Raji (cell line): ENCODE measurements around the gene CABLES2.

Experiments
- POLR2A ChIP-seq: IDR thresholded peaks from 2 replicates; pipeline ENCODE4 v1.6.1; 2011; ENCODE audit warnings: low read depth, low read length, control low read depth; ENCODE audit not compliant: insufficient read depth

The CABLES2 gene

GRCh38 chr20:62404761-62405107 is 2.4 kb downstream of the CABLES2 start:
- no peak for TF ChIP-seq POLR2A

- TF ChIP-seq POLR2A: no peak
Measured at GRCh38 chr20:62404112-62404665, 2.9 kb downstream of the CABLES2 start.

- TF ChIP-seq POLR2A: no peak
Measured at GRCh38 chr20:62403331-62403730, 3.8 kb downstream of the CABLES2 start.

- no peak for TF ChIP-seq POLR2A
Measured at GRCh38 chr20:62402456-62403150, 4.5 kb downstream of the CABLES2 start.

- TF ChIP-seq POLR2A: no peak
Measured at GRCh38 chr20:62401331-62401779, 5.7 kb downstream of the CABLES2 start.

GRCh38 chr20:62400541-62400940 is 6.5 kb downstream of the CABLES2 start:
- TF ChIP-seq POLR2A: no peak

- no peak for TF ChIP-seq POLR2A
Measured at GRCh38 chr20:62400021-62400420, 7.1 kb downstream of the CABLES2 start.

GRCh38 chr20:62398120-62398821 is 8.8 kb downstream of the CABLES2 start:
- no peak for TF ChIP-seq POLR2A

GRCh38 chr20:62396367-62397239 is 10.5 kb downstream of the CABLES2 start:
- TF ChIP-seq POLR2A: no peak

GRCh38 chr20:62395311-62396242 is 11.5 kb downstream of the CABLES2 start:
- TF ChIP-seq POLR2A: no peak

- no peak for TF ChIP-seq POLR2A
Measured at GRCh38 chr20:62394248-62395245, 12.5 kb downstream of the CABLES2 start.

- no peak for TF ChIP-seq POLR2A
Measured at GRCh38 chr20:62393830-62394229, 13.3 kb downstream of the CABLES2 start.

- TF ChIP-seq POLR2A: no peak
Measured at GRCh38 chr20:62393335-62393665, 13.8 kb downstream of the CABLES2 start.
